Islet precursor cell (in vitro differentiated cells): ENCODE results near the gene RAET1E.
"Not testable (repeated sequence)": the region's sequence is repeated elsewhere in the genome, so short reads cannot be mapped to it uniquely, and the experiment has no call there.

Experiments
- DNase-seq: peaks from one replicate; pipeline ENCODE4 v3.0.0-alpha.2; 2018

Gene RAET1E

GRCh38 chr6:149925974-149926777 lies 28.3 kb upstream of the RAET1E start:
- DNase-seq, result peak; percentile 95

DNA sequence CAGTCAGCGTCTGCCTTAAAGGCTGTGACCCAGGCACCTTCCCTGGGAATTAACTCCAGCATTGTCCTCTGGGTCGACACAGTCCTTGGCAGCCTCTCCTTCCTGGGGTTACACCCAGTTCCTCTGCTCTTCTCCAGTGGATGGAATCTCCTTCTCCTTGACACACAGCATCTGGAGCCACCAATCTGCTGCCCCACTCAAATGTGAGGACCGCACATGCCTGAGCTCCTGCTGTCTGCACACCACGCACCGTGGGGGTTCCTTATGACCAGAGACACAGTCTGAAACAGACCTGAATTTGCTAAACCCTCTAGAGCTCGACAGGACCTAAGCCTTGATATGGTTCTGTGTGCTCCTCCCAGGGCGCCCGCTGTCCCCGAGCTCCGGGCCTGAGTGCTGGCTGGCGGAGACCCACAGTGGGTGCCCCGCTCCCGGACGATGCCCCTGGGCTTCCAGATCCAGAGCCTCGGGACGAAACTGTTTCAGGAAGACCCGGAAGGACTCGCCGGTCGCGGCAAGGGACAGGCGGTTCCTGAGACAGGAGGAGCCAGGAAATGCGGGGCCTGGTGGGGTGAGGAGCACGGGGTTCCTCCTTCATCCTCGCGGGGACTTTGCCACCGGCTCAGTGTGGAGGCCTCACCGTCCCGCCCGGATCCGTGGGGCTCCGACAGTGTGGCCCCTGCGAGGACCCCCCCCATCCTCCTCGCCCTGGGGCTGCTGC lies 27.5 kb upstream of the RAET1E start:
- peak; percentile 58 for DNase-seq

- DNase-seq, result peak; percentile 37
These were observed 27.0 kb upstream of the RAET1E start for GRCh38 chr6:149924933-149925252.

DNA sequence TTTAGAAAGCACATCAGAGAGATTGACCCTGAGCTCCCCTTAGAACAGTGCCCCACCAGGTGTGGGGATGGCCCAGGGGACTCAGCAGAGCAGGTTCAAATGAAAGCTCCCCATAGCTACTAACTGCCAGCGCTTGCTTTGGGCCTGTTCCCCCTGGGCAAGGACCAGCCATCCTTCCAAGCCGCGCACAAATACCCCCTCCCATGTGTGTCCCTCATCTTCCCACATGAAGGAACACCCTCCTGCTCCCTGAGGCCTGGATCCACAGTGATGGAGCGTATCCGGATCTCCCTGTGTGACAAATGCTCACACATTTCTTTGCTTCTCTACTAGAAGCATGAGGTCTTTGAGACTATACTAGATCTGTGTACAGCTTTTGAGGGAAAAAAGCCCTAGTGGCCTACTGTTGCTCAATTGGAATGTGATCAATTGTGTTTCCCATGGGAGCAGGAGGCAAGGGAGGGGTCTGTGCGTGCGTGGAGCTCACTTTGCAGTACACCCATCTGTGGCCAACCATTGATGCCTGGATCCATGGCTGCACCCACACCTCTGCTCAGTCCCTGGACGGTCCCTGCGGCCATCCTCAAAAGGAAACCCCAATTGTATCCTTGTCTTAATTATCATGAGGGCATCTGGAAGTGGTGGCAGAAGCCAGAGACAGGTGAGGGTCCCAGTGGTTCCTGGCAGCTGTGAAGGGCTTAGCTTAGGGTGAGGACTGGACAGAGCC lies 26.5 kb upstream of the RAET1E start:
- peak; percentile 23 for DNase-seq

GRCh38 chr6:149923327-149923986 lies 25.5 kb upstream of the RAET1E start:
- DNase-seq, result no peak

DNA sequence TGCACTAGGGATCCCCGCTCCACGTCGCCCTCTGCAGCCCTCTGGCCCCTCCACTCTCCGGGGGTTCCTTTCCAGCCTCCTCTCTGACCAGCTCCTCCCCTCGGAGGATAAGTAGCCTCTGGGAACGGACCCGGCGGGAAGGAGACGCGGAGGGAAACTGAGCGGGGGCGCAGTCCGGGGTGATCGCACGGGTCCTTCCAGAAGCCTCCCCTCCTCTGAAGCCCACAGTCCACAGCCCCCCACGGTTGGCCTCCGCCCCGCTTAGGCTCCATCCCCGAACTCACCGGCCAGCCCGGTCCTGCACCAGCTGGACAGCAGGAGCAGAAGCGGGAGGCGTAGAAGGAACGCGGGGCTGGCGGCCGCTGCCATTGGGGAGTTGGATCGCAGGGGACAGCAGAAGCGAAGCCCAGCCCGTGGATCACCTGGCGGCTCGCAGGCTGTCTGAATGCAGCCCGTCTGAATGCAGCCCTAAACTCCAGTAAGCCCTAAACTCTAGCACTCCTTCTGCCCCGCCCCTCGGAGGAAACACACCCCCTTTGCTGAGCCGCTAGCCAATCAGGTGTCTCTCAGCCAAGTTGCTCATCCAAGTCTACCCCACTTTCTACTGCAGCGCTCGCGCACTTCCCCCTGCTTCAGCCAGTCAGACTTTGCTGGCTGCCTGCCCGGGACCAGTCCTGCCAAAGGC lies 24.9 kb upstream of the RAET1E start, which contains the start of gene RAET1G:
RAET1G (minus strand) TSS at position 480 of the 685 bp plus-strand sequence; CDS start at position 369, 111 bp downstream.
- DNase-seq, result peak; percentile 95

DNA sequence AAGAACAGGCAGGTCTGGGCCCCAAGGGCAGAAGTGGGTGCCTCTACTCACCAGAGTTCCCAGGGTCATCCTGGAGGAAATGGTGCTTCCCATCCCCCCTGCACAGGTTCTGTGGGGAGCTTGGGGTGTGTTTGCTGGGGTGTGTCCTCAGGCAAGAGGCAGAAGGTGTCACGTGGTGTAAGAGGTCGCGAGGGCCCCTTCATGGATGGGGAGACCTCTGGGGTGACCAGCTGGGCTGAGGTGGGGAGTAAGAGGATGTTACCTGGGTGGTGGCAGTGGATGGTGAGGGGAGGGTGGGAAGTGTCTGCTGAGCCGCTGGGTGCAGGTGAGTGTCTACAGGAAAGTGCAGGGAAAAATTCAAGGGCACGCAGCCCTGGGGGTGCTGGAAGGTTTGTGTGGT lies 24.2 kb upstream of the RAET1E start:
- not testable (repeated sequence) for DNase-seq

GRCh38 chr6:149921361-149921760 lies 23.4 kb upstream of the RAET1E start:
- peak; percentile 33 for DNase-seq

GRCh38 chr6:149919834-149920225 lies 21.9 kb upstream of the RAET1E start:
- peak; percentile 30 for DNase-seq

DNA sequence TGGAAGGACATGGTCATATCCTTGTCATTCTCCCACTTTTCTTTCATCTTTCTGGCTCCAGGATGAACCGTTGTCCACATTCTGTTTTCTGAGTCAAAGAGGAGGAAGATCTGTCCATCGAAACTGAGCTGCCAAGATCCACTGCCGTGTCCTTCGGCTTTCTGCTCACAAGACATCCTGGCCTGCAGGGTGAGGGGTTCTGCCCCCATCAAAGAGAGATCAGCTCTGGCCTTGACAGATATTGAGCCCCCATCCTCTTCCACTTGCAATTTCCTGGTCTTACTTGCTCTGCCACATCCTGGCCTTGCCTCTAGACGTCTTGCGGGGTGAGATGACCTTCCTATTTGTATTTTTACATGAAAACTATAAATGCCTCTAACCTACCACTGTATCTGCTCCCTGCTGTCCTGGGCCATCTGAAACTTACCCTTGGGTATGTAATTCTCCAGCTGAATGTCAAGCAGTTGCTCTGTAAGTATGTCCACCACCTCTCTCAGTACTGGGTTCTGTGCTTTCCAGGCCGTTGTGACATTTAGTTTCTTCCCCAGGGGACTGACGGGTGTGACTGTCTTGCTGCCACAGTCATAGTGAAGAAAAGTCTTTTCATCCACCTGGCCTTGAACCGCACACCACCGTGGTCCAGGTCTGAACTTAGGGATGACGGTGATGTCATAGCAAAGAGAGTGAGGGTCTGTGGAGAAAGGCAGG lies 21.4 kb upstream of the RAET1E start:
- peak; percentile 21 for DNase-seq

DNA sequence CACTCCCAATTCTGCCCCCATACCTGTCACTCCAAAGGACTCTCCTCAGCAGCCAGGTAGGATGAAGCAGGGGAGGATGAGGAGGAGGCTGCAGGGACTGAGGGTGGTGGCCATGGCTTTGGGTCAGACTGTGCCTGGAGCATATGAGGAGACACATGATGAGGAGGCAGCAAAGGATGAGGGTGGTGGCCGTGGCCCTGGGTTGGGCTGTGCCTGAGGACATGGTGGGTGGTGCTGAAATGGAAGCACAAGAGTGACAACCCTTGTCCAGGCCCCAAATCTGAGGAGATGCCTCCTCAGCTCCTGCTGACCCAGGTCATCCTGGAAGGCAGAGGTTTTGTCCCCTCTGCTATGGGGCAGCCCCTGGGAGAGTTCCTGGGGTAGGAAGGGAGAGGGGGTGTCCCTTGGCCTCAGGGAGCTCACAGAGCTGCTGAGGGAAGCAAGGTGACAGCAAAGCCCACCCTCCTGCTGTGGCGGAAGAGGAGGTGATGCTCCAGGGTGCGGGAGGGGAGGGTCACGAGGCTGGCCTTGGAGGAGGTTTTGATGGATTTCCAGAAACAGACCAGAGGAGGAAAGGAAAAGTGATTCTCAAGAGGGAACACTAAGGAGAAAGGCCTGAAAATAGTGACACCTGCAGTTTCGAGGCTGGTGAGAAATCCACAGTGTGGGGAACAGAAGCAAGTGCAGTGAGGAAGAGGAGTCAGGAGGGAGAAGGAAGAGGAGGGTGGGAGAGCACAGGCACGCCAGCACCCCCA lies 20.4 kb upstream of the RAET1E start:
- DNase-seq, result peak; percentile 34

GRCh38 chr6:149917679-149918078 lies 19.8 kb upstream of the RAET1E start:
- DNase-seq, result peak; percentile 27

GRCh38 chr6:149915970-149916865 lies 18.3 kb upstream of the RAET1E start:
- peak; percentile 40 for DNase-seq

GRCh38 chr6:149913540-149914240 lies 15.8 kb upstream of the RAET1E start:
- no peak for DNase-seq

DNA sequence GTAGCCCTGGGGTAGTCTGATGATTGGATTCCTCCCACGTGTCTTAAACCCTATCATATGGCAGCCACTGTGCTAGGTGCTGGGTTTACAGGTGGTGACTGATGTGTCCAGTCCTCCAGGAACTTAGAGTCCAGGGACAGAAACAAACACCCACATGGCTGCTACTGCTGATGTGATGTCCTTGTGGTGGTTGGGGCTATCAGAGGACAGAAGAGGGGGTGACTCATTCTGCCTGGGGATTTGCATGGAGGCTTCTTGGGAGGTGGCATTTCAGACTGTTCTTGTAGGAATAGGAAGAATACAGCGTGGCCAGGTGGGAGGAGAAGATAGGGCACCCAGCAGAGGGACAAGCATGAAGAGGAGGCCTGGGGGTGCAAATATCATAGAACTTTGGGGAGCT lies 15.2 kb upstream of the RAET1E start:
- DNase-seq, result no peak

DNA sequence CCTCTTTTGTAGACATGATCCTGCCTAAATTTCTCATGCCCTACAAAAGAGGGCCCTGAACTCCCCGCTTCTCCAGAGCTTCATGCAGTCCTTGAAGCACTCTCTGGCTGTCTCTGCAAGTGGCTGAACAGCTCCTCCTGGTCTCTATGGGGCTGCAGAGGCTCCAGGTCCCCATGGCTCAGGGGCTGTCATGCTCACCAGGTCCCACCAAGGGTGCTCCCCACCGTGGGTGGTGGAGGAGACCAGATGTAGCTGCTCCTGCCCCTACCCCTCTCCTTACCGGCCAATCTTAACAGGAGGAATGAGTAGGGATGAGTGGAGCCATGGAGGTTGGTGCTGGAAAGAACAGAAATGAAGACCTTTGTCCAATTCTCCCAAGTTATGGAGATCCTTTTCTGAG lies 14.8 kb upstream of the RAET1E start:
- not testable (repeated sequence) for DNase-seq

- DNase-seq, result peak; percentile 18
These were observed 12.8 kb upstream of the RAET1E start for GRCh38 chr6:149910721-149911151.

DNA sequence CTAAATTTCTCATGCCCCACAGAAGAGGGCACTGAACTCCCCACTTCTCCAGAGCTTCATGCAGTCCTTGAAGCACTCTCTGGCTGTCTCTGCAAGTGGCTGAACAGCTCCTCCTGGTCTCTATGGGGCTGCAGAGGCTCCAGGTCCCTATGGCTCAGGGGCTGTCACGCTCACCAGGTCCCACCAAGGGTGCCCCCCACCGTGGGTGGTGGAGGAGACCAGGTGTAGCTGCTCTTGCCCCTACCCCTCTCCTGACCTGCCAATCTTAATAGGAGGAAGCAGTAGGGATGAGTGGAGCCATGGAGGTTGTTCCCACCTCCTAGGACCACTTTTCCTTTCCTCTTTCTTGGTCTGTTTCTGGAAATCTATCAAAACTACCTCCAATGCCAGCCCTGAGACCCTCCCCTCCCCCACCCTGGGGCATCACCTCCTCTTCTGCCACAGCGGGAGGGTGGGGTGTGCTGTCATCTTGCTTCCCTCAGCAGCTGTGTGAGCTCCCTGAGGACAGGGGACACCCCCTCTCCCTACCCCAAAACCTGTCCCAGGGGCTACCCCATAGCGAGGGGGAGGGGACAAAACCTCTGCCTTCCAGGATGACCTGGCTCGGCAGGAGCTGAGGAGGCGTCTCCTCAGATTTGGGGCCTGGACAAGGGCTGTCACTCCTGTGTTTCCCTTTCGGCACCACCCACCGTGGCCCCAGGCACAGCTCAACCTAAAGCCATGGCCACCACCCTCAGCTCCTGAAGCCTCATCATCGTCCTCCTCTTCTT lies 12.0 kb upstream of the RAET1E start:
- DNase-seq, result peak; percentile 35
